Sigmoid colon (tissue), 4 donors: ENCODE results near the gene GTSF1L.

ENCODE experiments used
- POLR2A ChIP-seq, 2 donors: fragments of 450-650 bp; IDR thresholded peaks; one replicate each; pipeline ENCODE4 v1.6.1; 2016; ENCODE audit warnings: antibody characterized with exemption in 2 of 2, mild to moderate bottlenecking in 2 of 2, moderate library complexity in 2 of 2
- POLR2AphosphoS5 ChIP-seq, 4 donors: sonication (generic); formaldehyde crosslinking; IDR thresholded peaks; one replicate each; pipeline ENCODE4 v1.6.1; 2017; ENCODE audit warnings: antibody characterized with exemption in 4 of 4
- TF ChIP-seq, protein P1 (sequence below), 4 experiments: fragments of 450-650 bp in 3 of 4; fragments of 200-600 bp in 1 of 4; IDR thresholded peaks; one replicate each; pipeline ENCODE4 v1.5.1; 2016 to 2019; ENCODE audit warnings: antibody characterized with exemption in 4 of 4, mild to moderate bottlenecking in 3 of 4, moderate library complexity in 2 of 4

- TF ChIP-seq, protein P1, sequence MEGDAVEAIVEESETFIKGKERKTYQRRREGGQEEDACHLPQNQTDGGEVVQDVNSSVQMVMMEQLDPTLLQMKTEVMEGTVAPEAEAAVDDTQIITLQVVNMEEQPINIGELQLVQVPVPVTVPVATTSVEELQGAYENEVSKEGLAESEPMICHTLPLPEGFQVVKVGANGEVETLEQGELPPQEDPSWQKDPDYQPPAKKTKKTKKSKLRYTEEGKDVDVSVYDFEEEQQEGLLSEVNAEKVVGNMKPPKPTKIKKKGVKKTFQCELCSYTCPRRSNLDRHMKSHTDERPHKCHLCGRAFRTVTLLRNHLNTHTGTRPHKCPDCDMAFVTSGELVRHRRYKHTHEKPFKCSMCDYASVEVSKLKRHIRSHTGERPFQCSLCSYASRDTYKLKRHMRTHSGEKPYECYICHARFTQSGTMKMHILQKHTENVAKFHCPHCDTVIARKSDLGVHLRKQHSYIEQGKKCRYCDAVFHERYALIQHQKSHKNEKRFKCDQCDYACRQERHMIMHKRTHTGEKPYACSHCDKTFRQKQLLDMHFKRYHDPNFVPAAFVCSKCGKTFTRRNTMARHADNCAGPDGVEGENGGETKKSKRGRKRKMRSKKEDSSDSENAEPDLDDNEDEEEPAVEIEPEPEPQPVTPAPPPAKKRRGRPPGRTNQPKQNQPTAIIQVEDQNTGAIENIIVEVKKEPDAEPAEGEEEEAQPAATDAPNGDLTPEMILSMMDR (IDR thresholded peaks at IDR 0.05), result no peak
- peak; percentile 27 to 72 (median 60) for TF ChIP-seq POLR2AphosphoS5 (IDR thresholded peaks at IDR 0.05)
- no peak for TF ChIP-seq POLR2A (IDR thresholded peaks at IDR 0.05)
Measured at GRCh38 chr20:43767686-43768474, 41.1 kb upstream of the GTSF1L start.
